Neuronal stem cell (in vitro differentiated cells): ENCODE data around the gene HSPD1. TPM values are rescaled to one million over a fixed set of nuclear protein-coding genes. Genes with fewer than 3 reads are reported as not detected.

ENCODE experiments used
- small RNA-seq: library from polyadenylated mRNA; stranded (forward); fragments of <200 nt; extraction: miRNeasy Mini kit (QIAGEN cat#:217004); gene quantifications from one replicate; pipeline ENCODE3, GENCODE V24; 2013; ENCODE audit not compliant: insufficient read depth

Gene HSPD1

Small RNA genes within 50 kb of the gene (small RNA-seq; reads per million reads assigned to genes)
- gene AC020550.1 (not detected), gene RNU6-1029P (not detected)
